ENCODE measurements around the gene ORMDL1. TPM values are rescaled to one million over a fixed set of nuclear protein-coding genes. Genes with fewer than 3 reads are reported as not detected.
A peak's percentile ranks its signal among the peaks of the same experiment; 100 is the strongest.

Gene ORMDL1
- total RNA-seq, 1 donor from 2014 or later: 29.7 TPM

DNA sequence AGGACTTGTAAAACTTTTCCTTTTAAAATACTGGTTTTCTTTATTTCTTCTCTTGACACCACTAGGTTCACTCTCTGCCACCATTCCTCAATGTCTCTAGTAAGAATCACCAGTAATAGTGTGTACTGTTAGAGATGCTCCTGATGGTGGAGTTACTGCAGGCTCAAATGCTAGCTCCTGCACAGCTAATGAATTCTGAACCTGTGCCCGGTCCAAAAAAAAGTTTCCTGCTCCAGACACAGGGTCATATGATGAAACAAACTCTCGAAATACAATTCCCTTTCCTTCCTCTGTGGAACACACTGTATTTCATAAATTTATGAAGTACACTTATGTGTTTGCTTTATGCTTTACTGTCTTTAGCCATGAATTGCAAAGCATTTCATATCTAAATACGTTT lies 19.3 kb upstream of the ORMDL1 start:
- H3K9ac ChIP-seq (ENCODE audit: low read depth in 1 of 3, low read length in 3 of 3): no peak overlapping the region
- peaks cover 0 to 5% (median 4%) of the 10 kb centered on the region in 3 donors for H3K4me1 ChIP-seq (ENCODE audit: control insufficient read depth in 3 of 3, insufficient read depth in 3 of 3, low read length in 3 of 3)
- H3K27me3 ChIP-seq (ENCODE audit: control insufficient read depth in 3 of 3, insufficient read depth in 3 of 3, low read length in 3 of 3): no peaks in the 10 kb centered on the region
- H3K4me3 ChIP-seq (ENCODE audit: low read length in 3 of 3): no peak overlapping the region
- no peaks in the 10 kb centered on the region for H3K9me3 ChIP-seq (ENCODE audit: control insufficient read depth in 3 of 3, low read length in 3 of 3)
- H3K27ac ChIP-seq (ENCODE audit: low read depth, low read length): no peak overlapping the region
- peaks cover 0 to 3% (median 2%) of the 10 kb centered on the region in 3 donors for H3K36me3 ChIP-seq (ENCODE audit: control insufficient read depth in 3 of 3, insufficient read depth in 3 of 3, low read length in 3 of 3)

GRCh38 chr2:189802396-189802912 lies 18.3 kb upstream of the ORMDL1 start:
- H3K4me3 ChIP-seq (ENCODE audit: low read length in 3 of 3): no peak overlapping the region
- peaks cover 2 to 8% (median 5%) of the 10 kb centered on the region in 3 donors for H3K4me1 ChIP-seq (ENCODE audit: control insufficient read depth in 3 of 3, insufficient read depth in 3 of 3, low read length in 3 of 3)
- peaks cover under 1 to 2% (median 2%) of the 10 kb centered on the region in 3 donors for H3K36me3 ChIP-seq (ENCODE audit: control insufficient read depth in 3 of 3, insufficient read depth in 3 of 3, low read length in 3 of 3)
- H3K27me3 ChIP-seq (ENCODE audit: control insufficient read depth in 3 of 3, insufficient read depth in 3 of 3, low read length in 3 of 3): no peaks in the 10 kb centered on the region
- no peaks in the 10 kb centered on the region for H3K9me3 ChIP-seq (ENCODE audit: control insufficient read depth in 3 of 3, low read length in 3 of 3)
- no peak overlapping the region for H3K9ac ChIP-seq (ENCODE audit: low read depth in 1 of 3, low read length in 3 of 3)
- H3K27ac ChIP-seq (ENCODE audit: low read depth, low read length): no peak overlapping the region

DNA sequence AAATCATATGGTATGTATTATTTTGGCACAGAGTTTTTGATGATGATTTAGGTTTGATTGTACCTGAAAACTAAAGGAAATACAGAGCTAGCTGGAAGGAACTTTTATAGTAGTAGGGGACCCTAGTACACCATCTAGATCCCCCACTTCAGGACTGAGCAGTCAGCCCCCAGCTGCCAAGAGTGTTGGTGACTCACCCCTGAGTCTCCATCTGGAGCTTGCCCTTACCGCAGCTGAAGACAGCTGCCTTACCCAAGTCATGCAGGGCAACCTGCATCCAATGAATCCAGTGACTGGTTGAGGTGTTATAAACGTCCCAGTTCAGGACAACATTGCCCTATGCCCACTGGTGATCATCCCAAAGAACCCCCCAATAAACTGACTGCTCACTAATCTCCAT lies 15.4 kb upstream of the ORMDL1 start:
- Histone ChIP-seq H3K4me3 (ENCODE audit: low read length in 3 of 3) (no peak overlapping the region), H3K27me3 (ENCODE audit: control insufficient read depth in 3 of 3, insufficient read depth in 3 of 3, low read length in 3 of 3) (no peaks in the 10 kb centered on the region), H3K4me1 (ENCODE audit: control insufficient read depth in 3 of 3, insufficient read depth in 3 of 3, low read length in 3 of 3) (peaks cover 3 to 8% (median 5%) of the 10 kb centered on the region in 3 donors), H3K9ac (ENCODE audit: low read depth in 1 of 3, low read length in 3 of 3) (no peak overlapping the region), H3K27ac (ENCODE audit: low read depth, low read length) (no peak overlapping the region), H3K36me3 (ENCODE audit: control insufficient read depth in 3 of 3, insufficient read depth in 3 of 3, low read length in 3 of 3) (peaks cover 0 to 15% (median 9%) of the 10 kb centered on the region in 3 donors), H3K9me3 (ENCODE audit: control insufficient read depth in 3 of 3, low read length in 3 of 3) (no peaks in the 10 kb centered on the region)

DNA sequence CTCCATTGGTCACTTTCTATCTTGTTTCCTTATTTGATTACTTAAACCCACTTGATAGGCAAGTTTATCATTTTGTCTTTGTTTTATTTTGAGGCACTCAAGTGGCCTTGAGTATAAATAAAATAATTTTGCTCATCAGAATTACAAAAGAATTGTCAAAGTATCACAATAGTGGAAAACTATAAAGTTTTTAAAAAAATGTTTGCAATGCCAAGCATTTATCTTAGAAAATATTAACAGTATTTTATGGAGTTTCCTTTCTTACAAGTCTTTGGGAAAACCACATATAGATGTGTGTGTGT lies 14.8 kb upstream of the ORMDL1 start:
- H3K4me3 ChIP-seq (ENCODE audit: low read length in 3 of 3): no peak overlapping the region
- no peaks in the 10 kb centered on the region for H3K27me3 ChIP-seq (ENCODE audit: control insufficient read depth in 3 of 3, insufficient read depth in 3 of 3, low read length in 3 of 3)
- no peaks in the 10 kb centered on the region for H3K9me3 ChIP-seq (ENCODE audit: control insufficient read depth in 3 of 3, low read length in 3 of 3)
- no peak overlapping the region for H3K9ac ChIP-seq (ENCODE audit: low read depth in 1 of 3, low read length in 3 of 3)
- H3K27ac ChIP-seq (ENCODE audit: low read depth, low read length): no peak overlapping the region
- peaks cover 3 to 17% (median 12%) of the 10 kb centered on the region in 3 donors for H3K36me3 ChIP-seq (ENCODE audit: control insufficient read depth in 3 of 3, insufficient read depth in 3 of 3, low read length in 3 of 3)
- peaks cover 3 to 8% (median 5%) of the 10 kb centered on the region in 3 donors for H3K4me1 ChIP-seq (ENCODE audit: control insufficient read depth in 3 of 3, insufficient read depth in 3 of 3, low read length in 3 of 3)

GRCh38 chr2:189798312-189799029 lies 14.3 kb upstream of the ORMDL1 start:
- Histone ChIP-seq H3K4me3 (ENCODE audit: low read length in 3 of 3) (no peak overlapping the region), H3K4me1 (ENCODE audit: control insufficient read depth in 3 of 3, insufficient read depth in 3 of 3, low read length in 3 of 3) (peaks cover 3 to 8% (median 5%) of the 10 kb centered on the region in 3 donors), H3K36me3 (ENCODE audit: control insufficient read depth in 3 of 3, insufficient read depth in 3 of 3, low read length in 3 of 3) (peaks cover 8 to 22% (median 17%) of the 10 kb centered on the region in 3 donors), H3K27me3 (ENCODE audit: control insufficient read depth in 3 of 3, insufficient read depth in 3 of 3, low read length in 3 of 3) (no peaks in the 10 kb centered on the region), H3K9me3 (ENCODE audit: control insufficient read depth in 3 of 3, low read length in 3 of 3) (no peaks in the 10 kb centered on the region), H3K27ac (ENCODE audit: low read depth, low read length) (no peak overlapping the region), H3K9ac (ENCODE audit: low read depth in 1 of 3, low read length in 3 of 3) (no peak overlapping the region)

GRCh38 chr2:189797902-189798301 lies 13.8 kb upstream of the ORMDL1 start:
- Histone ChIP-seq H3K9ac (ENCODE audit: low read depth in 1 of 3, low read length in 3 of 3) (no peak overlapping the region), H3K27me3 (ENCODE audit: control insufficient read depth in 3 of 3, insufficient read depth in 3 of 3, low read length in 3 of 3) (no peaks in the 10 kb centered on the region), H3K27ac (ENCODE audit: low read depth, low read length) (no peak overlapping the region), H3K4me3 (ENCODE audit: low read length in 3 of 3) (no peak overlapping the region), H3K36me3 (ENCODE audit: control insufficient read depth in 3 of 3, insufficient read depth in 3 of 3, low read length in 3 of 3) (peaks cover 13 to 26% (median 17%) of the 10 kb centered on the region in 3 donors), H3K4me1 (ENCODE audit: control insufficient read depth in 3 of 3, insufficient read depth in 3 of 3, low read length in 3 of 3) (peaks cover 3 to 8% (median 5%) of the 10 kb centered on the region in 3 donors), H3K9me3 (ENCODE audit: control insufficient read depth in 3 of 3, low read length in 3 of 3) (no peaks in the 10 kb centered on the region)

- no peak overlapping the region for H3K9ac ChIP-seq (ENCODE audit: low read depth in 1 of 3, low read length in 3 of 3)
- no peak overlapping the region for H3K27ac ChIP-seq (ENCODE audit: low read depth, low read length)
- peaks cover 15 to 38% (median 17%) of the 10 kb centered on the region in 3 donors for H3K36me3 ChIP-seq (ENCODE audit: control insufficient read depth in 3 of 3, insufficient read depth in 3 of 3, low read length in 3 of 3)
- H3K4me1 ChIP-seq (ENCODE audit: control insufficient read depth in 3 of 3, insufficient read depth in 3 of 3, low read length in 3 of 3): peaks cover 0 to 4% (median 3%) of the 10 kb centered on the region in 3 donors
- no peaks in the 10 kb centered on the region for H3K9me3 ChIP-seq (ENCODE audit: control insufficient read depth in 3 of 3, low read length in 3 of 3)
- no peaks in the 10 kb centered on the region for H3K27me3 ChIP-seq (ENCODE audit: control insufficient read depth in 3 of 3, insufficient read depth in 3 of 3, low read length in 3 of 3)
- no peak overlapping the region for H3K4me3 ChIP-seq (ENCODE audit: low read length in 3 of 3)
These were observed 10.2 kb upstream of the ORMDL1 start for GRCh38 chr2:189794310-189794709.

GRCh38 chr2:189791338-189792042 lies 7.4 kb upstream of the ORMDL1 start:
- no peak overlapping the region for H3K4me3 ChIP-seq (ENCODE audit: low read length in 3 of 3)
- H3K36me3 ChIP-seq (ENCODE audit: control insufficient read depth in 3 of 3, insufficient read depth in 3 of 3, low read length in 3 of 3): peaks cover 11 to 40% (median 25%) of the 10 kb centered on the region in 3 donors
- no peaks in the 10 kb centered on the region for H3K27me3 ChIP-seq (ENCODE audit: control insufficient read depth in 3 of 3, insufficient read depth in 3 of 3, low read length in 3 of 3)
- H3K4me1 ChIP-seq (ENCODE audit: control insufficient read depth in 3 of 3, insufficient read depth in 3 of 3, low read length in 3 of 3): no peaks in the 10 kb centered on the region
- no peak overlapping the region for H3K27ac ChIP-seq (ENCODE audit: low read depth, low read length)
- H3K9ac ChIP-seq (ENCODE audit: low read depth in 1 of 3, low read length in 3 of 3): no peak overlapping the region
- no peaks in the 10 kb centered on the region for H3K9me3 ChIP-seq (ENCODE audit: control insufficient read depth in 3 of 3, low read length in 3 of 3)

DNA sequence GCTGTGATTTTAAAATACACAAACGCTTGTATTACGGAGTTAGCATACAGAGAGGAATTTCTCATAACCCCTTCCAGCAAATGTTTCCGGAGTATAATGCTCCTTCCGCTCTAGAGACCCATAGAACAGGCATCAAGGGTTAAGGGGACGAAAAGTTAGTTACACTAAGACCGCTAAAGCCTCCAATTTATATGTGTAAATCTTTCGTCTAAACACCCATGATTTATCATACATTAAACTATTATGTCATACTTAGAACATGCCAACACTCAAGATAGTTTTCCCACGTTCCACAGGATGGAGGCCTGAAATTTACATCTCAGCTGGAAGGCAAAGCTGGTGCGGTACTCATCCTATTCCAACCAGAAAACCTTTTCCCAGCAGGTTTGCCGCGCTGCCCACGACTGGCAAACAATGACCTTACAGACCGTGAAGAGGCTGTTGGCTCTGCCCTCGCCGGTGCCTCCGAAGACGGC lies 650 bp downstream of the ORMDL1 start:
- Histone ChIP-seq H3K4me3 (ENCODE audit: low read length in 3 of 3) (peak overlapping the region; percentile 93 to 98 (median 93)), H3K27ac (ENCODE audit: low read depth, low read length) (peak overlapping the region; percentile 90), H3K4me1 (ENCODE audit: control insufficient read depth in 3 of 3, insufficient read depth in 3 of 3, low read length in 3 of 3) (peaks cover 13 to 24% (median 17%) of the 10 kb centered on the region in 3 donors), H3K9ac (ENCODE audit: low read depth in 1 of 3, low read length in 3 of 3) (peak overlapping the region; percentile 93 to 97 (median 96)), H3K36me3 (ENCODE audit: control insufficient read depth in 3 of 3, insufficient read depth in 3 of 3, low read length in 3 of 3) (peaks cover 13 to 25% (median 21%) of the 10 kb centered on the region in 3 donors), H3K9me3 (ENCODE audit: control insufficient read depth in 3 of 3, low read length in 3 of 3) (no peaks in the 10 kb centered on the region), H3K27me3 (ENCODE audit: control insufficient read depth in 3 of 3, insufficient read depth in 3 of 3, low read length in 3 of 3) (no peaks in the 10 kb centered on the region)

GRCh38 chr2:189782221-189782671 lies 1.9 kb downstream of the ORMDL1 start:
- H3K4me3 ChIP-seq (ENCODE audit: low read length in 3 of 3): peak overlapping the region in 2 of 3 donors; percentile 3 to 8
- peaks cover 13 to 24% (median 17%) of the 10 kb centered on the region in 3 donors for H3K4me1 ChIP-seq (ENCODE audit: control insufficient read depth in 3 of 3, insufficient read depth in 3 of 3, low read length in 3 of 3)
- no peaks in the 10 kb centered on the region for H3K27me3 ChIP-seq (ENCODE audit: control insufficient read depth in 3 of 3, insufficient read depth in 3 of 3, low read length in 3 of 3)
- no peaks in the 10 kb centered on the region for H3K9me3 ChIP-seq (ENCODE audit: control insufficient read depth in 3 of 3, low read length in 3 of 3)
- H3K9ac ChIP-seq (ENCODE audit: low read depth in 1 of 3, low read length in 3 of 3): peak overlapping the region in 2 of 3 donors; percentile 25 to 97
- H3K27ac ChIP-seq (ENCODE audit: low read depth, low read length): peak overlapping the region; percentile 90
- peaks cover 13 to 29% (median 22%) of the 10 kb centered on the region in 3 donors for H3K36me3 ChIP-seq (ENCODE audit: control insufficient read depth in 3 of 3, insufficient read depth in 3 of 3, low read length in 3 of 3)

Data from skeletal muscle tissue (tissue), 4 donors.